Measurements from ENCODE around the gene MRPS2.

The MRPS2 gene

DNA sequence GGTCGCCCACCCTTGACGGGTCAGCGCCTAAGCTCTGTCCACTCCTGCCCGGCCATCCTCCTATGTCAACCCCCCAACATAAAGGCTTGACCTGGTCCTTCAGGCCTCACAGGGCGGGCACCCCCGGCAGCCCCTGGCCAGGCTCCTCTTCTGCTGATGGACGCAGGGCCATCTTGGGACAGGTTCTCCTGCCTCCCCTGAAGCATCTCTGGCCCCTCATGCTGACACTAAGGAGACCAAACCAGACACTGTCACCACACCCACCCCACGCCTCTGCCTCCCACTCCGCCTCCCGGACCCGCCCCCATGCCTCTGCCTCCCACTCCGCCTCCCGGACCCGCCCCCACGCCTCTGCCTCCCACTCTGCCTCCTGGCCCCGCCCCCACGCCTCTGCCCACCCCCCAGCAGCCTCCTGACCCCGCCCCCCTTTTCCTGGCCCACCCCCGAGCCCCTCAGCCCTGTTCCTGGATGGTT is 52.3 kb downstream of the MRPS2 start:
- in situ Hi-C loops (cut with MboI; ENCODE audit: low sequenced_read_pairs) = no loop called here
